SK-N-MC (cell line): ENCODE measurements around the gene EBF4.

Experiments used
- DNase-seq: peaks from one replicate; pipeline ENCODE4 v3.0.0-alpha.2; 2011; ENCODE audit warnings: low read depth, low spot score
- H3K27ac ChIP-seq: fragments of 200-600 bp; sonication (generic); 2 replicates; pipeline ENCODE4 v1.5.1; 2016; ENCODE audit warnings: mixed run types
- H3K36me3 ChIP-seq: fragments of 200-600 bp; sonication (generic); 2 replicates; pipeline ENCODE4 v1.6.1; 2017; ENCODE audit warnings: antibody characterized with exemption, low read length, mixed read lengths; ENCODE audit not compliant: insufficient read depth
- H3K4me3 ChIP-seq: fragments of 200-600 bp; sonication (generic); 2 replicates; pipeline ENCODE4 v1.5.1; 2016
- H3K9ac ChIP-seq: fragments of 200-600 bp; sonication (generic); 2 replicates; pipeline ENCODE4 v1.8.0; 2017; ENCODE audit warnings: mixed run types, mixed read lengths; ENCODE audit not compliant: insufficient read length
- H3K9me3 ChIP-seq: fragments of 200-600 bp; sonication (generic); 2 replicates; pipeline ENCODE4 v1.6.1; 2017; ENCODE audit warnings: low read depth, mild to moderate bottlenecking, antibody characterized with exemption, low read length, moderate library complexity, mixed read lengths
- EZH2 ChIP-seq: fragments of 200-600 bp; sonication (generic); IDR thresholded peaks from one replicate; pipeline ENCODE4 v1.6.1; 2017; ENCODE audit warnings: antibody characterized with exemption
- FOXP2 ChIP-seq: optimal IDR thresholded peaks from 2 replicates; pipeline ENCODE3; 2011; ENCODE audit warnings: mild to moderate bottlenecking, moderate library complexity; ENCODE audit not compliant: insufficient read depth; ENCODE audit errors: extremely low read length, control extremely low read depth
- POLR2AphosphoS5 ChIP-seq: IDR thresholded peaks from 2 replicates; pipeline ENCODE4 v1.6.1; 2012; ENCODE audit warnings: mild to moderate bottlenecking, low read depth, low read length, borderline replicate concordance

EBF4 gene

GRCh38 chr20:2654831-2655230 lies 37.7 kb upstream of the EBF4 start:
- H3K4me3 ChIP-seq: peak overlapping the region; percentile 91
- H3K9me3 ChIP-seq: no peaks in the 10 kb centered on the region
- TF ChIP-seq FOXP2 (no peak), POLR2AphosphoS5 (no peak), EZH2 (no peak)
- DNase-seq: no peak
- peak overlapping the region; percentile 96 for H3K9ac ChIP-seq
- H3K27ac ChIP-seq: peak overlapping the region; percentile 85
- H3K36me3 ChIP-seq: peaks cover 65% of the 10 kb centered on the region

- Histone ChIP-seq H3K36me3 (peaks cover 71% of the 10 kb centered on the region), H3K27ac (peak overlapping the region; percentile 85), H3K9me3 (no peaks in the 10 kb centered on the region), H3K4me3 (peak overlapping the region; percentile 91; the same call in 1 of the 2 replicates), H3K9ac (peak overlapping the region; percentile 96)
- DNase-seq: no peak
- TF ChIP-seq EZH2 (no peak), POLR2AphosphoS5 (no peak), FOXP2 (no peak)
These were observed 37.1 kb upstream of the EBF4 start for GRCh38 chr20:2655331-2656116.

- Histone ChIP-seq H3K9me3 (no peaks in the 10 kb centered on the region), H3K4me3 (no peak overlapping the region), H3K36me3 (peaks cover 75% of the 10 kb centered on the region), H3K27ac (peak overlapping the region; percentile 51; the same call in 1 of the 2 replicates), H3K9ac (no peak overlapping the region)
- no peak for DNase-seq
- peak; percentile 31; the same call in 1 of the 2 replicates for TF ChIP-seq POLR2AphosphoS5
- TF ChIP-seq FOXP2: no peak
These were observed 36.0 kb upstream of the EBF4 start for GRCh38 chr20:2656471-2657117.

- no peaks in the 10 kb centered on the region for H3K9me3 ChIP-seq
- peaks cover 79% of the 10 kb centered on the region for H3K36me3 ChIP-seq
- TF ChIP-seq EZH2: no peak
- no peak for TF ChIP-seq POLR2AphosphoS5
- no peak for TF ChIP-seq FOXP2
- H3K9ac ChIP-seq: no peak overlapping the region
- no peak for DNase-seq
- peak overlapping the region; percentile 51 for H3K27ac ChIP-seq
- H3K4me3 ChIP-seq: no peak overlapping the region
These were observed 35.3 kb upstream of the EBF4 start for GRCh38 chr20:2657241-2657640.

GRCh38 chr20:2657674-2658073 lies 34.9 kb upstream of the EBF4 start:
- no peak for DNase-seq
- Histone ChIP-seq H3K36me3 (peaks cover 81% of the 10 kb centered on the region), H3K9me3 (no peaks in the 10 kb centered on the region), H3K27ac (peak overlapping the region; percentile 51), H3K9ac (no peak overlapping the region), H3K4me3 (no peak overlapping the region)
- TF ChIP-seq FOXP2: no peak
- no peak for TF ChIP-seq EZH2
- no peak for TF ChIP-seq POLR2AphosphoS5

- DNase-seq: no peak
- no peak overlapping the region for H3K4me3 ChIP-seq
- TF ChIP-seq FOXP2: no peak
- TF ChIP-seq EZH2: no peak
- TF ChIP-seq POLR2AphosphoS5: peak; percentile 75
- peak overlapping the region; percentile 42 for H3K27ac ChIP-seq
- H3K9ac ChIP-seq: no peak overlapping the region
- no peaks in the 10 kb centered on the region for H3K9me3 ChIP-seq
- peaks cover 72% of the 10 kb centered on the region for H3K36me3 ChIP-seq
These were observed 33.9 kb upstream of the EBF4 start for GRCh38 chr20:2658414-2659354.

GRCh38 chr20:2659547-2659946 lies 33.0 kb upstream of the EBF4 start:
- TF ChIP-seq EZH2 (no peak), POLR2AphosphoS5 (no peak), FOXP2 (no peak)
- DNase-seq: no peak
- Histone ChIP-seq H3K27ac (no peak overlapping the region), H3K4me3 (no peak overlapping the region), H3K9me3 (no peaks in the 10 kb centered on the region), H3K36me3 (peaks cover 64% of the 10 kb centered on the region), H3K9ac (no peak overlapping the region)
